Cardiac muscle cell (in vitro differentiated cells and primary cell): ENCODE data around the gene SLC6A3. TPM values are rescaled to one million over a fixed set of nuclear protein-coding genes. Genes with fewer than 3 reads are reported as not detected.

Source experiments
- DNase-seq, 2 donors: peaks; one replicate each; pipeline versions ENCODE4 v3.0.0 to v3.0.0-alpha.2; 2010 to 2017; ENCODE audit warnings: low read depth in 1 of 2, low spot score in 1 of 2
- H3K27ac ChIP-seq: fragments of 200-600 bp; sonication (generic); 2 replicates; pipeline ENCODE4 v1.5.1; 2016
- H3K27me3 ChIP-seq: fragments of 200-600 bp; sonication (generic); 2 replicates; pipeline ENCODE4 v1.6.0; 2016; ENCODE audit warnings: control low read depth
- H3K36me3 ChIP-seq: fragments of 200-600 bp; sonication (generic); 2 replicates; pipeline ENCODE4 v1.5.1; 2016; ENCODE audit warnings: control low read depth
- H3K4me1 ChIP-seq: fragments of 200-600 bp; sonication (generic); 2 replicates; pipeline ENCODE4 v1.8.1; 2017; ENCODE audit warnings: low read depth, mild to moderate bottlenecking, mixed run types
- H3K4me3 ChIP-seq: fragments of 200-600 bp; sonication (generic); 2 replicates; pipeline ENCODE4 v1.5.1; 2016; ENCODE audit warnings: mild to moderate bottlenecking
- H3K9me3 ChIP-seq: fragments of 200-600 bp; sonication (generic); 2 replicates; pipeline ENCODE4 v1.5.1; 2017; ENCODE audit warnings: low read depth, mild to moderate bottlenecking, control low read depth
- polyA plus RNA-seq: library from polyadenylated mRNA; unstranded; fragments of >200 nt; fragmentation: Nextera tagmentation; extraction: Ambion mirVana; gene quantifications from 2 replicates; pipeline ENCODE4 v1.2.1, GENCODE V29; 2016
- total RNA-seq: library from RNA; depleted of rRNA; stranded (reverse); fragments of >200 nt; gene quantifications from 2 replicates; pipeline ENCODE4 v1.2.3, GENCODE V29; 2016
- TF ChIP-seq, protein P1 (sequence below): IDR thresholded peaks from 2 replicates; pipeline ENCODE4 v1.5.1; 2012; ENCODE audit warnings: low read depth, mild to moderate bottlenecking, low read length

SLC6A3 gene
- total and polyA plus RNA-seq, 2 experiments from 2014 or later, result not detected

DNA sequence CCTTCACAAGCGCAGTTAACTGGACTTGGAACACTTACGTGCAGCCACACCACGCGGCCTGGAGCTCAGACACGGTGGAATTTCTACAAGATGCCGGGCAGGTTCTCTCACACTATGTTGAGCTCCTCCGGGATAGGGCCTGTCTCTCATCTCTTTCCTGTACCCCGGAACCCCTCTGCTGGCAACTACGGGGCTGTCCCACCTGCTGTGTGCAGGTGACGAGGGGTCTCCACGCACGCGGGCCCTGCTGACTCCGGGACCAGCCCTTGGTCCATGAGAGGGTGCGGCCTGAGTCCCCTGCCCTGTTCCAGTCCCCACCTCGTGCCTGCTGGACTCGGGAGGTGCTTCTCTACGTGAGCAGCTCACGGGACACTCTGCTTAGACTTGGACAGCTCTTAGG, 40.1 kb downstream of the SLC6A3 start:
- no peak overlapping the region for H3K4me3 ChIP-seq
- no peaks in the 10 kb centered on the region for H3K4me1 ChIP-seq
- no peak for DNase-seq
- no peaks in the 10 kb centered on the region for H3K9me3 ChIP-seq
- H3K27me3 ChIP-seq, result no peaks in the 10 kb centered on the region
- no peak overlapping the region for H3K27ac ChIP-seq
- no peaks in the 10 kb centered on the region for H3K36me3 ChIP-seq
- TF ChIP-seq, protein P1, sequence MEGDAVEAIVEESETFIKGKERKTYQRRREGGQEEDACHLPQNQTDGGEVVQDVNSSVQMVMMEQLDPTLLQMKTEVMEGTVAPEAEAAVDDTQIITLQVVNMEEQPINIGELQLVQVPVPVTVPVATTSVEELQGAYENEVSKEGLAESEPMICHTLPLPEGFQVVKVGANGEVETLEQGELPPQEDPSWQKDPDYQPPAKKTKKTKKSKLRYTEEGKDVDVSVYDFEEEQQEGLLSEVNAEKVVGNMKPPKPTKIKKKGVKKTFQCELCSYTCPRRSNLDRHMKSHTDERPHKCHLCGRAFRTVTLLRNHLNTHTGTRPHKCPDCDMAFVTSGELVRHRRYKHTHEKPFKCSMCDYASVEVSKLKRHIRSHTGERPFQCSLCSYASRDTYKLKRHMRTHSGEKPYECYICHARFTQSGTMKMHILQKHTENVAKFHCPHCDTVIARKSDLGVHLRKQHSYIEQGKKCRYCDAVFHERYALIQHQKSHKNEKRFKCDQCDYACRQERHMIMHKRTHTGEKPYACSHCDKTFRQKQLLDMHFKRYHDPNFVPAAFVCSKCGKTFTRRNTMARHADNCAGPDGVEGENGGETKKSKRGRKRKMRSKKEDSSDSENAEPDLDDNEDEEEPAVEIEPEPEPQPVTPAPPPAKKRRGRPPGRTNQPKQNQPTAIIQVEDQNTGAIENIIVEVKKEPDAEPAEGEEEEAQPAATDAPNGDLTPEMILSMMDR, result no peak

DNA sequence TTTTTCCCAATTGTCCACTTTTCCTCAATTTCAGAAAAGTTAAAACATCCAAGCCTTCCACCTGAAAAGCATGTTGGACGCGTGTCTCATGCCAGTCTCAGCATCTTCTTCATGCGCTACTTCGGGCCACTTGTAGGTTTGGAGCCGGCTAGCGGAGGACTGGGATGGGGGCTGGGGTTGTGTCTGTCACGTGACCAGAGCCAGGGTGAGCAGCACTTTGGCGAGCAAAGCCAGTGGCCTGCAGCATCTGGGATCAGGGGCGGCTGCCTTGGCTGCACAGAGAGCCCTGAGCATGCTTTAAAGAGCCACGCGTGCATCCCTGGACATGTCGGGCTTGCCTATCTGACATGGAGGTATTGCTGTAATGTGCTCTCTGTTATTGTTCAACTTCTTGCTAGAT, 41.2 kb downstream of the SLC6A3 start:
- Histone ChIP-seq H3K4me1 (no peaks in the 10 kb centered on the region), H3K36me3 (no peaks in the 10 kb centered on the region), H3K27me3 (no peaks in the 10 kb centered on the region), H3K4me3 (no peak overlapping the region), H3K9me3 (no peaks in the 10 kb centered on the region), H3K27ac (no peak overlapping the region)
- no peak for DNase-seq
- TF ChIP-seq, protein P1, result no peak

DNA sequence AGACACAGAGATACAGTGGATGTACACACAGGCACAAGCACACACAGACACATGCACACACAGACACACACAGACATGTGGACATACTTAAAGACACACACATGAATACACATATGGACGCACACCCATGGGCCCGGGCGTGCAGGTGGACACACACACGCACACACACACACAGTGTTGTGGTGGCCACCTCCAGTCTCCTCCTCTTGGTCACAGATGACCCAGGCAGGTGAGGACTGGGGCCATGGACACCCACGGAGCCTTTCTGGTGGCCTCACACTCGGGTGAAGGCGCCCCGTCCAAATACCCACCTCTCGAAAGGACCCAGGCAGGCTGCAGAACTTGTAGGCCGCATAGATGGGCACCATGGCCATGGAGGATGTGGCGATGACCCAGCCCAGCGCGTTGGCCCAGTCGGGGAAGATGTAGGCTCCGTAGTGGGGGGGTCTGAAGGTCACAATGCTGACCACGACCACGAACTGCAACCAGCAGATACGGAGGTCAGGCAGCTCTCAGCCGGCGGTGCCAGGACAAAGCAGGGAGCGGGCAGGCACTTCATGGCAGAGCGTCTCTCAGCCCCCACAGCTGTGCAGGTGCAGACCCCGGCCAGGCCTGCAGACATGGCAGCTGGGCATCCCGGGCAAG, 42.5 kb downstream of the SLC6A3 start:
- H3K27me3 ChIP-seq, result peaks cover 3% of the 10 kb centered on the region
- H3K27ac ChIP-seq, result no peak overlapping the region
- H3K9me3 ChIP-seq, result no peaks in the 10 kb centered on the region
- H3K4me3 ChIP-seq, result no peak overlapping the region
- TF ChIP-seq, protein P1, result no peak
- H3K36me3 ChIP-seq, result no peaks in the 10 kb centered on the region
- no peaks in the 10 kb centered on the region for H3K4me1 ChIP-seq
- DNase-seq, result no peak

DNA sequence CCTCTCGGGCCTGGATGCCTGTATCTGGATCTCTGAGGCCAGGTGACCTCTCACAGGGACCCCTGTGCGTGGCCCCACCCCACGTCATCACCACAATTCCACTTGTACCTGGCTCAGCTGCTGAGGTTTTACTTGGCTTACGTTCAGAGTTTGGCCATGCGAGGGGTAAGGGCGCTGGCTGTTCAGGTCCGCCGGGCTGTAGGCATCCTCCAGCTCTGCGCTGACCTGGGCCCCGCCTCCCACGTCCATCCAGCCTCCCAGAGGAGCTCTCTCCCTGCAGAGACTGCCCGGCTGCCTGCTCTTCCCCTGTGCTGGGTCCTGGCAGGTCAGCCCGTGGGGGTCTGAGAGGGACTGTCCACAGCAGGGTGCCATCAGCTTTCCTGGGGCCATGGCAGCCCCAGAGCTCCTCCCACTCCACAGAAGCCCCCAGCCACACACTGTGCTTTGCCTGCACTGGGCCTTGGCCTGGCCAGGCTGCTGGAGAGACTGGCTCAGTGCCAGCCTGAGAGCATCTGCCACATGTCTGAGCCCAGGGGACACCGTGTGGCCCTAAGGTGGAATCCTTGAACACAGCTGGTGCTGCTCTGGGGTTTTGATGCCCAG, 43.6 kb downstream of the SLC6A3 start:
- H3K27me3 ChIP-seq, result peaks cover 8% of the 10 kb centered on the region
- H3K4me3 ChIP-seq, result no peak overlapping the region
- H3K4me1 ChIP-seq, result no peaks in the 10 kb centered on the region
- no peak overlapping the region for H3K27ac ChIP-seq
- no peaks in the 10 kb centered on the region for H3K9me3 ChIP-seq
- H3K36me3 ChIP-seq, result no peaks in the 10 kb centered on the region
- TF ChIP-seq, protein P1, result no peak
- no peak for DNase-seq

DNA sequence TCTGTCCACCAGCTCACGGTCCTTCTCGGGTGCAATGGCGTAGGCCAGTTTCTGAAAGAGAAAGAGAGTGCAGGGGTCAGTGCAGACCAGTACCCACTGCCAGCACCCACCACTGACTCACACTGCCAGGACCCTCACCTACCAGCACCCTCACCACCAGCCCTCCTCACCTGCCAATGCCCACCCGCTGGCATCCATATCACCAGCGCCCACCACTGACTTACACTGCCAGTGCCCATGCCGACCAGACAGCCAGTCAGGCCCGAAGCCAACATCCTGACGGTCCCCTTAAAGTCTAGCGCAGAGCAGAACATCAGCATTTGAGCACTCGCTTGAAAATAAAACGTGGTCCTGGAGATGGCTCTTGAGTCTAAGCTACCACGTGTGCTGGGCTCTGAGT, 44.3 kb downstream of the SLC6A3 start:
- TF ChIP-seq, protein P1, result no peak
- H3K36me3 ChIP-seq, result no peaks in the 10 kb centered on the region
- H3K27ac ChIP-seq, result no peak overlapping the region
- no peak for DNase-seq
- no peaks in the 10 kb centered on the region for H3K9me3 ChIP-seq
- H3K4me3 ChIP-seq, result no peak overlapping the region
- no peaks in the 10 kb centered on the region for H3K4me1 ChIP-seq
- H3K27me3 ChIP-seq, result peaks cover 15% of the 10 kb centered on the region
